ENCODE measurements around the gene QRICH2. TPM values are rescaled to one million over a fixed set of nuclear protein-coding genes. Genes with fewer than 3 reads are reported as not detected.
A peak's percentile ranks its signal among the peaks of the same experiment; 100 is the strongest.

The QRICH2 gene
- total and polyA plus RNA-seq, 9 of the 15 experiments (the other 6 are each of a cell fraction or from before 2014, with no cell fraction given): 0.03 to 1.6 (median 0.81) TPM

GRCh38 chr17:76268015-76268749 is 39.9 kb downstream of the QRICH2 start (continued):
- TF ChIP-seq, protein P1, sequence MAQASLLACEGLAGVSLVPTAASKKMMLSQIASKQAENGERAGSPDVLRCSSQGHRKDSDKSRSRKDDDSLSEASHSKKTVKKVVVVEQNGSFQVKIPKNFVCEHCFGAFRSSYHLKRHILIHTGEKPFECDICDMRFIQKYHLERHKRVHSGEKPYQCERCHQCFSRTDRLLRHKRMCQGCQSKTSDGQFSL (CRISPR knock-in tag; IDR thresholded peaks at IDR 0.05): peak; percentile 92
- TF ChIP-seq, protein P1 (tag; IDR thresholded peaks at IDR 0.05): peak in 1 of 2 experiments; percentile 90; a peak in 2 of 4 replicates
- TF ChIP-seq ZFPM2 (CRISPR knock-in tag; IDR thresholded peaks at IDR 0.05) (no peak), HIVEP1 (CRISPR knock-in tag; IDR thresholded peaks at IDR 0.05) (no peak), ZNF655 (CRISPR knock-in tag; IDR thresholded peaks at IDR 0.05) (no peak), ZZZ3 (IDR thresholded peaks at IDR 0.05) (no peak), CBX1 (IDR thresholded peaks at IDR 0.05; ENCODE audit: low read depth) (no peak), ZNF175 (CRISPR knock-in tag; IDR thresholded peaks at IDR 0.05; ENCODE audit: low read depth) (no peak), NR2C1 (IDR thresholded peaks at IDR 0.05) (no peak), NR2C1 (tag; IDR thresholded peaks at IDR 0.05) (no peak; the same call in 1 of the 2 replicates), MGA (IDR thresholded peaks at IDR 0.05) (peak; percentile 41; the same call in 1 of the 2 replicates), TCF3 (CRISPR knock-in tag; IDR thresholded peaks at IDR 0.05) (no peak), HMG20A (CRISPR knock-in tag; conservative IDR thresholded peaks at IDR 0.05) (no peak), ERF (CRISPR knock-in tag; IDR thresholded peaks at IDR 0.05) (no peak), NR4A1 (CRISPR knock-in tag; IDR thresholded peaks at IDR 0.05) (no peak), NR4A1 (tag; IDR thresholded peaks at IDR 0.05) (no peak; the same call in 1 of the 2 replicates)

Measured in K562 (cell line).